IPS DF 4.7 (cell line): Measurements from ENCODE around the gene TTC29.
"Not testable (repeated sequence)": the region's sequence is repeated elsewhere in the genome, so short reads cannot be mapped to it uniquely, and the experiment has no call there.

Experiments
- DNase-seq: peaks from one replicate; pipeline ENCODE4 v3.0.0-alpha.2; 2013; ENCODE audit warnings: low spot score; ENCODE audit errors: extremely low read depth

Gene TTC29

GRCh38 chr4:146709956-146710355, 235.7 kb downstream of the TTC29 start:
- DNase-seq, result no peak

GRCh38 chr4:146699910-146700309, 245.8 kb downstream of the TTC29 start:
- no peak for DNase-seq

DNA sequence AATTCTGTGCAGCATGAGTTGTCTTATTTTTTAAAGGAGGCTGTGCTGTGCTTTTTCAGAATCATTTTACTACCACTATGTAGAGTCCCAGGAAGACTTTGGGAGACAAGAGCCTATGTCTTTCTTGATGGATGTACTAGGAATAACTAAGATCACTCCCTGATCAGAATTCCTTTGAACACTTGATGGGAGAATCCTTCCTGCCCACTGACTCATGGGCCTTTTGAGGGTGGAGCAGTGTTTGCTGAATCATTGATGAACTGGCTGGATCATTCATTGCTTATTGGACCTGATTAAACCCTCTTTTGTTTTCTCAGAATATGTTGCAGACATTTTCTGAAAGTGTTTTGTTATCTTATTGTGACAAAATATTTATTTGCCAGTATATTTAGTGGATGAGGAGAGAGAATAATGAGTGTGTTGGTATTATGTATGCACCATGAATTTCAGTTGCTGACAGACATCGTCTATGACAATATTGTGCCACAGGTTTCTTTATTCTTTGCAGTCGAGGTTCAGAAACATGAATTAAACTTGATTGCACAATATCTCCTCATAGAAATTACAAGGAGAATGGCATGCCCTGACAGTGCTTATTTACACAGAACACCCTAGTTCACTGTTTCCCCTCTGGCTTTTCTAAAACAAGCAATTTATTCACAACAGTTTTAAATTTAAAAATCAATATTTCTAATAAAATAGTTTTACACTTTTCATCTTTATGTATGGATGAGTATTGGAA, 270.7 kb downstream of the TTC29 start:
- DNase-seq, result no peak

DNA sequence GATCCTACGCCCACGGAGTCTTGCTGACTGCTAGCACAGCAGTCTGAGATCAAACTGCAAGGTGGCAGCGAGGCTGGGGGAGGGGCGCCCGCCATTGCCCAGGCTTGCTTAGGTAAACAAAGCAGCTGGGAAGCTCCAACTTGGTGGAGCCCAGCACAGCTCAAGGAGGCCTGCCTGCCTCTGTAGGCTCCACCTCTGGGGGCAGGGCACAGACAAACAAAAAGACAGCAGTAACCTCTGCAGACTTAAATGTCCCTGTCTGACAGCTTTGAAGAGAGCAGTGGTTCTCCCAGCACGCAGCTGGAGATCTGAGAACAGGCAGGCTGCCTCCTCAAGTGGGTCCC, 281.7 kb downstream of the TTC29 start:
- not testable (repeated sequence) for DNase-seq

DNA sequence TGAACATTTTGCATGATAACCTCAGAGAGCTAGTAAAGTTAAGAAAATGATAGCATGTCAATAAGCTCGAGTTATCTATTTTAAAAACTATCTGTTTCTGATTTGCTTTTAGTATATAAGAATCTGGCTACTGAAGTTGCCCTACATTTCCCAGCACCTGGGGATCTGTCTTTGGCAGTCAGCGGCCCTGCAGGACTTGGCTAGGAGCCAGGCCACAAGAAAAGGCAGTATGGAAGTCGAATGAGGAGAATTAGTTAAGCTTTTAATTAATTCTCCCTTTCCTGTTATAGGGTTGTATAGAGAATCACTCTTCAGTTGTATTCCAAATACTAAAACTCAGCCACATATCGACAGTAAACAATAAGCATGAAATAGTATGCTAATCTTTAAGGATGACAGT, 284.3 kb downstream of the TTC29 start:
- DNase-seq, result no peak
